ENCODE results near the gene DACT2. TPM values are rescaled to one million over a fixed set of nuclear protein-coding genes. Genes with fewer than 3 reads are reported as not detected.
A peak's percentile ranks its signal among the peaks of the same experiment; 100 is the strongest.

DACT2 gene
- total RNA-seq, 4 donors from 2014 or later, result 6.0 to 19.9 (median 10.0) TPM

- Histone ChIP-seq H3K27me3 (peaks cover 16% of the 10 kb centered on the region), H3K27ac (no peak overlapping the region), H3K4me3 (no peak overlapping the region), H3K9me3 (no peaks in the 10 kb centered on the region), H3K4me1 (peaks cover 5% of the 10 kb centered on the region), H3K36me3 (no peaks in the 10 kb centered on the region)
- DNase-seq (ENCODE audit: low spot score in 2 of 2), result no peak
- 74% methylated on average over 15 of the region's 15 CpGs for WGBS
- TF ChIP-seq EP300 (IDR thresholded peaks at IDR 0.05) (no peak), POLR2A (IDR thresholded peaks at IDR 0.05) (no peak), POLR2AphosphoS5 (IDR thresholded peaks at IDR 0.05) (no peak), CTCF (IDR thresholded peaks at IDR 0.05) (no peak)
Observed at GRCh38 chr6:168265827-168266815, 53.5 kb downstream of the DACT2 start.

GRCh38 chr6:168265394-168265793, 54.2 kb downstream of the DACT2 start:
- Histone ChIP-seq H3K27ac (no peak overlapping the region), H3K27me3 (peaks cover 16% of the 10 kb centered on the region), H3K9me3 (no peaks in the 10 kb centered on the region), H3K4me3 (no peak overlapping the region), H3K4me1 (peaks cover 5% of the 10 kb centered on the region), H3K36me3 (no peaks in the 10 kb centered on the region)
- no peak for DNase-seq (ENCODE audit: low spot score in 2 of 2)
- 65% methylated on average over 11 of the region's 15 CpGs for WGBS
- TF ChIP-seq EP300 (IDR thresholded peaks at IDR 0.05), result no peak
- TF ChIP-seq POLR2AphosphoS5 (IDR thresholded peaks at IDR 0.05), result no peak
- TF ChIP-seq CTCF (IDR thresholded peaks at IDR 0.05), result no peak
- TF ChIP-seq POLR2A (IDR thresholded peaks at IDR 0.05), result no peak

GRCh38 chr6:168264593-168265335, 54.8 kb downstream of the DACT2 start:
- Histone ChIP-seq H3K36me3 (no peaks in the 10 kb centered on the region), H3K27ac (peak overlapping the region; percentile 0), H3K4me3 (no peak overlapping the region), H3K4me1 (peaks cover 5% of the 10 kb centered on the region), H3K27me3 (peaks cover 16% of the 10 kb centered on the region), H3K9me3 (no peaks in the 10 kb centered on the region)
- peak in 1 of 2 donors; percentile 43 for DNase-seq (ENCODE audit: low spot score in 2 of 2)
- WGBS, result 51% methylated on average over 19 of the region's 19 CpGs
- no peak for TF ChIP-seq CTCF (IDR thresholded peaks at IDR 0.05)
- TF ChIP-seq POLR2AphosphoS5 (IDR thresholded peaks at IDR 0.05), result no peak
- no peak for TF ChIP-seq POLR2A (IDR thresholded peaks at IDR 0.05)
- TF ChIP-seq EP300 (IDR thresholded peaks at IDR 0.05), result no peak

- Histone ChIP-seq H3K27ac (no peak overlapping the region), H3K4me1 (peaks cover 5% of the 10 kb centered on the region), H3K9me3 (no peaks in the 10 kb centered on the region), H3K4me3 (no peak overlapping the region), H3K27me3 (peaks cover 16% of the 10 kb centered on the region), H3K36me3 (no peaks in the 10 kb centered on the region)
- TF ChIP-seq CTCF (IDR thresholded peaks at IDR 0.05), result no peak
- TF ChIP-seq POLR2A (IDR thresholded peaks at IDR 0.05), result no peak
- no peak for TF ChIP-seq POLR2AphosphoS5 (IDR thresholded peaks at IDR 0.05)
- TF ChIP-seq EP300 (IDR thresholded peaks at IDR 0.05), result no peak
- 86% methylated on average over 28 of the region's 28 CpGs for WGBS
- no peak for DNase-seq (ENCODE audit: low spot score in 2 of 2)
Observed at GRCh38 chr6:168263351-168263905, 56.1 kb downstream of the DACT2 start.

Data from suprapubic skin (tissue), 4 donors.